Measurements from ENCODE around the gene SGTA. TPM values are rescaled to one million over a fixed set of nuclear protein-coding genes. Genes with fewer than 3 reads are reported as not detected.
"Not testable (repeated sequence)": the region's sequence is repeated elsewhere in the genome, so short reads cannot be mapped to it uniquely, and the experiment has no call there.

SGTA gene
- total RNA-seq, 1 donor from 2014 or later = 45.7 TPM

DNA sequence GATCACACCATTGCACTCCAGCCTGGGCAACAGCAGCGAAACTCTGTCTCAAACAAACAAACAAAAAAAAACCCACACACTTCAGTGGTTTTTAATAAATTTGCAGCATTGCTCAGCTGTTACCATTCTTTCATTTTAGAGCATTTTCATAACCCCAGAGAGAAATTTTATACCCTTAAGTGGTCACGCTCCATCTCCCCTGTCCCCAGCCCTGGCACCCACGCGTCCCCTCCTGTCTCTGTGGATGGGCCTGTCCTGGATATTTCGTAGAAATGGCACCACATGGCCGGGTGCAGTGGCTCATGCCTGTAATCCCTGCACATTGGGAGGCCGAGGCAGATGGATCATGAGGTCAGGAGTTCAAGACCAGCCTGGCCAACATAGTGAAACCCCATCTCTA, 10.1 kb upstream of the SGTA start:
- no peak for DNase-seq (ENCODE audit: low spot score)

DNA sequence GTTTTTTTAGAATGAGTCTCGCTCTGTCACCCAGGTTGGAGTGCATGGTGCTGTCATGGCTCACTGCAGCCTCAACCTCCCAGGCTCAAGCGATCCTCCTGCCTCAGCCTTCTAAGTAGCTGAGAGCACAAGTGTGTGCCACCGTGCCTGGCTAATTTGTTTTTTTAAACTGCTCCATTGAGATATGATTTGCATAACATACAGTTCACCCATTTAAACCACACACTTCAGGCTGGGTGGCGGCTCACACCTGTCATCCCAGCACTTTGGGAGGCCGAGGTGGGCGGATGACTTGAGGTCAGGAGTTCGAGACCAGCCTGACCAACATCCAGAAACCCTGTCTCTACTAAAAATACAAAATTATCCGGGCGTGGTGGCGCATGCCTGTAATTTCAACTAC, 9.6 kb upstream of the SGTA start:
- not testable (repeated sequence) for DNase-seq (ENCODE audit: low spot score)

DNA sequence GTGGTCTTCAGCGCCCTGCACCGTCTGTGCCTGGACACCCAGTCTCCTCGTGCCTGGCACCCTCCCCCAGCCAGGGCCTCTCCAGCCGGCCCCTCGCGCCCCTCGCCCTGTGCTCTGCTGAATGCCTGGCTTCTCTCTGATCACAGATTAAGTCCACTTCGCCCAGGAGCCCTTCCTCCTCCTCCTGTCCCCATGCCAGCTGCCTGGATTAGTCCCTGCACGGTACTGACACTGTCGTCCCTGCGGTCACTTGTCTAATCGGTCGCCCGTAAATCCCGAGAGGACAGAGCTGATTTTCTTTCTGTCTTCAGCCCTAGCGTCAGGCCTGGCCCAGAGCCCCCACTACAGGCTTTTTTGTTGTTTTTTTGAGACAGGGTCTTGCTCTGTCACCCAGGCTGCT, 8.8 kb upstream of the SGTA start:
- no peak for DNase-seq (ENCODE audit: low spot score)

DNA sequence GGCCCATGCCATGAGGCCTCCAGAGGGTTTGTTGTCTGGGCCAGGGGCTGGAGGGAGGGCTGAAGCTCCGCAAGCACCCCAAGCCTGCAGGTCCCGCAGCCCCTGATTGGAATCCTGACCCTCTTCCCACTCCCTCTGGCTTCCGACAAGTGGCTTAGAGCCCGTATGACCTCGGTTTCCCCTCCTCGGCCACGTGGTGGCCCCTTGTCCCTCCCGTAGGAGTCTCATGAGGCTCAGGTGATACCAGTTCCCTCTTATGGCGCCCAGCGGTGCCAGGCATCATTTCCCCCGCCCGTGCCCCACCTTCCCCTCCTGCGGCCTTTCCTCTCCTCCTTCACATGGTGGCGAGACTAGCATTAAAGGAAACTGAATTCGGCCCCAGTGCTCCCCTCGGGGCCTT, 8.4 kb upstream of the SGTA start:
- no peak for DNase-seq (ENCODE audit: low spot score)

DNA sequence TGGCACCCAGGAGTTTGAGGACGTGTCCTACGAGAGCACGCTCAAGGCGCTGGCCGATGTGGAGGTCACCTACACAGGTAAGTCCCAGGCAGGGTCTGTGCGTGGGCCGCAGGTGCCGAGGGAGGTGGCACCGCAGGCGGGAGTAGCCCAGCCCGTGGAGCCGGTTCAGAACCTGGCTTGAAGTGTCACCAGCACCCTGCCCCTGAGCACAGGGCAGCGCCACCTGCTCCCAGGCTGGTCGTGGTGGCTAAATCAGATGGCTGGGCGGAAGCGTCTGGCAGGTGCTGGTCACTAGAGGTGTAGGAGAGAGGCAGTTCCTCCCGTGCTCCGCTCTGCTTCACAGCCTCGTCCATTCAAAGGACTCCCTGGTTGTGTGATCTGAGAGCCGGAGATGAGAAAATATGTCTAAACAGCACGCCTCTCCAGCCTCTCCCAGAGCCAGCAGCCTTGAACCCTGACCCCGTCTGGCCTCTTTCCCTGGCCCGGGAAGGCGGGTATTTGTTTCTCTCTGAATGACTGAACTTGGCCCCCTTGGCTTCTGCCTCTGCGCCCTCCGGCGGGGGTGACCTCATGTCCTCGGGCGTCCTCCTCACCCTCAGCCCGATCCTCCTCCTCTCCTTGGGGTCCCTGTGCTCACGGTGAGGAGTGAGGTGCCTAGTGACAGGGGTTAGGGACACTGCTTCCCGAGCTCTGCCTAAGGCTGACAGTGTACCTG, 7.6 kb upstream of the SGTA start:
- no peak for DNase-seq (ENCODE audit: low spot score)

DNA sequence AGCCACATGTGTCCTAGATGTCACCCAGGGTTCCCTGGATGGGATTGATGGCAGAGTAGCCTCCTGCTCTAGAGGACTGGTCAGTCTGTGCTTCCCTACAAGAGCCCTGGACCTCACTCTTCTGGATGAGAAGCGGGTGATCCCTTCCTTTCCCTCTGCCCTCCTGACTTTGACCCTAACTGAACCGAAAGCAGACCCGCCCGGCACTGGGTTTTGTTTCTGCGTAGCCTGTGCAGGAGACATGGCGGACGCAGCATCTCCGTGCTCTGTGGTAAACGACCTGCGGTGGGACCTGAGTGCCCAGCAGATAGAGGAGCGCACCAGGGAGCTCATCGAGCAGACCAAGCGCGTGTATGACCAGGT, 7.1 kb upstream of the SGTA start:
- DNase-seq (ENCODE audit: low spot score) = no peak

DNA sequence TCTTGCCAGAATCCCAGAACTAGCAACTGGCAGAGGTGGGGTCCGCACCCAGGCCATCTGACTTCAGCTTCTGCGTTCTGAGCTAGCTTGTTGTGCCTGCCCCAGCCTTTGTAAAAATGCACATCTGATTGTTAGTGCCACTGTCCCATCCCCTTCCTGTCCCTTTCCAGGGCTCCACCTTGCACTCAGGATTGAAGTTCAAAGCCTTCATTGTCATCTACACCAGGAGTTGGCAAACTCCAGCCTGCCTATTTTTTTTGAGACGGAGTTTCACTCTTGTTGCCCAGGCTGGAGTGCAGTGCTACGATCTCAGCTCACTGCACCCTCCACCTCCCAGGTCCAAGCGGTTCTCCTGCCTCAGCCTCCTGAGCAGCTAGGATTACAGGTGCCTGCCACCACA, 5.2 kb upstream of the SGTA start:
- DNase-seq (ENCODE audit: low spot score) = no peak

DNA sequence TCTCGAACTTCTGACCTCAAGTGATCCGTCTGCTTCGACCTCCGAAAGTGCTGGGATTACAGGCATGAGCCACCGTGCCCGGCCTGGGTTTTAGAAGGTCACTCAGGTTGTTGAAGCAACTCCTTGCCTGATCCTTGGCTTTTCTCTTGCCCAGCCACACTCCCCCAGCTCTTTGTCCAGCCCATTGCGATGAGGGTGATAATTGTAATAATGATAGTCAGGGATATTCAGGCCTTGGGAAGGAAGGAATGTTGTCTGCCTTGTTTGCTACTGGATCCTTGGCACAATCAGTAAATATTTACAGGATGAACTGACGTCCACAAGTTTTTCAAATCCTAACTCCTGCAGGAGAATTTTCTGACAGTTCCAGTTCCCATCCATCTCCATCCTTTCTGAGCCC, 4.0 kb upstream of the SGTA start:
- no peak for DNase-seq (ENCODE audit: low spot score)

DNA sequence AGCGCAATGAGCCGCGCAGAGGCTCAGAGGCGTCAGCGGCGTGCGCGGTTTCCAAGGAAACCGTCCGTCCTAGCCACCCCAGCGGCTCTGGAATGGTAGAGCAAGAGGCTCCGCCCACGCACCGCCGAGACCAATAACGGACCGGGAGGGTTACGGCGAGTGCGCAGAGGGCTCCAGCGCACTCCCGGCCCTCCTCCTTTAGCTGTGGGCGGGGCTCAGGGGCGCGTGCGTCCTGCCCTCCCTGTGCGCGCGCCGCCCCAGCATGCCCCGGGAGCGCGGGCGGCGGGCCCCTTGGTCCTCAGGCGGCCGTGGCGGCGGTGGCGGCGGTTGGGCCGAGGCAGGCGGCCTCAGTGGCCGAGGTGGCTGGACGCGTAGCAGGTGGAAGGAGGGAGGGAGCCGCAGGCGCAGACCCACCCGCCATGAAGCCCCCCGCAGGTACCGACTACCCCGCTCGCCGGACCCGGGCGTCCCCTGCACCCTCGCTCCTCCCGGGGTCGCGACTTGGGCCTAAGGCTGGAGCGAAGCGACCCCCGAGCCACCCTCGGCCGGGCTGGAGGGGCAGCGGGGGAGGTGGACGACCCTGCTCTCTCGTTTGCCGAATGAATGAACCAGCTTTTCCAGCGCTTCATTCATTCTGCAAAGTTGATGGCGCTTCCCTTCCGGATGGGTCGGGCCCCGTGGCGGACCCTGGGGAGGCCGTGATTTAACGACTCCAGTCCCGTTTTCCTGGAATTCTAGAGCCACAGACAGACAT, 2.3 kb upstream of the SGTA start, which contains the start of gene THOP1:
Gene THOP1, plus strand, starts transcription at position 260 of the 754 bp plus-strand sequence. Its CDS starts 160 bp downstream, at position 420.
- DNase-seq (ENCODE audit: low spot score) = peak; percentile 97

DNA sequence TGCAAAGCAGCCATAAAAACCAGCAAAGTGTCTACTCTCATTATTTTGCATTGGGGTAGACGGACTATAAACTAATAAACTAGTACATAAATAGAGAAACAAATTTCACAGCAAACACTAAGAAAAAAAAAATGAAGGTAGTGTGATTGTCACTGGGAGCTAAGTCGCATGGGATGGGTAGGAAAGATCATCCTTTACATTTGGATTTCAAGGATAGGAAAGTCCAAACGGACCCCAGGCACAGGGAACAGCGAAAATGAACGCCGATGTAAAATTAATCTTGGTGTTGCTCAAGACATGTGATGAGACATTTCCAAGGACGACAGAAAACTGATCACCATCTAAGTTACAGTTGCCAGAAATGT, 690 bp upstream of the SGTA start:
- no peak for DNase-seq (ENCODE audit: low spot score)

DNA sequence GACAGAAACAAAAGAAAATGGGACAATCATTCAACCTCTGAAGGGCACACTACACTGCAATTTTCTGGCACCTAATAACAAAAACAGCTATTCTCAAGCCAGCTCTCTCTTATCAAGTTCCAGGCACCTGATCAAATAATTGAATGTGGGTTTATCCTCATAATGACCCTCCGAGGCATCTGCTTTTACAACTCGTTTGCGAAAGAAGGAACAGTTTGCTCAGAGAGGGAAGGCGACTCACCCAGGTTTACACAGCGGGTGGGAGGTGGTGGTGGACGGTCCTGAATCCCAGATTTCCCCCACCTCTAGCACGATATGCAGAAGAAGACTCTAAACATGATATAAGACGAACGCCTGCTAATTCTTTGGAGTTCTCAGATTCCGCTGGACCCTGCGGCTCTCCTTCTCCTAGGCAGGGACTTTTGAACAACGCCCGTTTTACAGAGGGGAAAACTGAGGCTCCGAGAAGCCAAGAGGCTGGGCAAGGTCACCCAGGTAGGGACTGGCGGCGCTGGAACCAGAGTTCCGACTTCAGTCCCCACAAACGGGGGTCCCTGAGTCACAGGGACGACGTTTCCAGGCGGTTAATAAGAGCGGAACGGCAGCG, 641 bp downstream of the SGTA start:
- DNase-seq (ENCODE audit: low spot score) = no peak

DNA sequence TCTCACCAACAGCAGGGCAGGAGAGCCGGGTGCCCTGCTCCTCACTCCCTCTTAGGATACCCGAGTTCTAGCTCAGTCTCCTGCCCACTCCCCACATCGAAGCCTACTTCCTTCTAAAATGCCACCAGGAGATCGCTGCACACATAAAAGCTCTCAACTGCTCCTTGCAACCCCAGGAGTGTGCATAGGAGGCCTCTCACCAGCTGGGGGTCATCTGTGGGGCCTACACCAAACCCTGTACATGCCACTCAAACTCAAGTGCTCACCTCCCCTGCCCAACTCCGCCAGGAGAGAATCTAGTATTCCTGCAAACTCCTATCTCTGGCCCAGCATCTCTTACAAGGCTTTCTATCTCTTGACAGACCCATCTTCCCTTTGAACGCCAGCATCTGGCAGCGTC, 2.8 kb downstream of the SGTA start:
- no peak for DNase-seq (ENCODE audit: low spot score)

DNA sequence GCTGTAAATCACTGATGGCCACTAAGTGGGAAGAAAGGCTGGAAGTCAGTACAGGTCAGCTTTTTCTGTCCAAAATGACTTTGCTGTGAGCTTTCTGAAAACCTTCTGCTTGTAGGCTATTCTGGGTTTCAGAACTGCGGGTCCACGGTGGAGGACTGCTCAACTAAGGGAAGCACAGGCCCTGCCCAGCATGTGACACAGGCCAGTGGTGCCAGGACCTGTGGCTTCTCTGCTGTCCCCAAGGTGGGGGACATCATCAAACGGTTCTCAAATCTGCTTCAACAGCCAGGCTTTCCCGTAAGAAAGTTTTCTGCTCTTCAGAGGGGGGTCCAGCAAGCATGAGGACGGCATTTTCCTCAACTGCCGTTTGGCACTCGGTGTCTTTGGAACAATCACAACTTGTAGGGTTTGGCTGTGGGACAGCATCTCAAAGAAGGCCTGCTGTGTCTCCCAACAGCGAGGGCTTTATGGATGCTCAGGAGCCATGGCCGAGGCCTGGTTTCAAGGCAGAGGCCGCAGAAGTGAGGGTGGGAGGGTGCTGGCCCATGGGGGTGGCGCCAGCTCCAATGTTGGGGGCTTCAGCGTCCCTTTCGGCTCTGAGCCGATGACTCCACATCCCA, 3.8 kb downstream of the SGTA start:
- DNase-seq (ENCODE audit: low spot score) = no peak

DNA sequence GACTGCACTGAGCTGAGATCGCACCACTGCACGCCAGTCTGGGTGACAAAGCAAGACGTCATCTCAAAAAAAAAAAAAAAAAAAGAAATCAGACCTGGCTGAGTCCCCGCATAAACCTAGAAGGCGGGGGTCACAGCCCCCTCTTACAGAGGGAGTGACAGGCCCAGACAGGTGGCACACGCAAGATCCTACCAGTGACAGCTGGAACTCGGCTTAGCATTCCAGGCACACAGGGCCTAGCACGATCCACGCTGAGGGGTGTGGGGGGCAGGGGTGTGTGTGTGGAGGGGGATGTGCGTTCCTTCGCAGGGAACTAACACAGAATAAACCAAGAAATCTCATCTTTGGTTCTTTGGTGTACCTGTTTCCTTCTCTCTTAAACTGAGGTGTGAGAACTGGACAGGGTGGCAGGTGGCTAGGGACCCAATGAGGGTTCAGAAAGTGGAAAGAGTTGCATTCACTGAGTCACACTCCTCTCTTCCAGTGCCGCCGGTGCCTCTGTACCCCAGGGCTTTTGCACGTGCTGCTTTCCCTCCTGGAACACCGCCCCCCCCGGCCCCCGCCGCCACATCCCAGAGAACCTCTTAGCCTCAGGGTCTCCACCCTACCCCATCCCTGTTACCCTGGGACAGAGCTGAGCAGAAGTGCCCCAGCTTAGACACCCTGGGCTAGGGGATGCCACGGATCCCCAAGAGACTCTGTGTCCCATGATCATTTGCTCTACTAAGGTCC, 5.0 kb downstream of the SGTA start:
- no peak for DNase-seq (ENCODE audit: low spot score)

DNA sequence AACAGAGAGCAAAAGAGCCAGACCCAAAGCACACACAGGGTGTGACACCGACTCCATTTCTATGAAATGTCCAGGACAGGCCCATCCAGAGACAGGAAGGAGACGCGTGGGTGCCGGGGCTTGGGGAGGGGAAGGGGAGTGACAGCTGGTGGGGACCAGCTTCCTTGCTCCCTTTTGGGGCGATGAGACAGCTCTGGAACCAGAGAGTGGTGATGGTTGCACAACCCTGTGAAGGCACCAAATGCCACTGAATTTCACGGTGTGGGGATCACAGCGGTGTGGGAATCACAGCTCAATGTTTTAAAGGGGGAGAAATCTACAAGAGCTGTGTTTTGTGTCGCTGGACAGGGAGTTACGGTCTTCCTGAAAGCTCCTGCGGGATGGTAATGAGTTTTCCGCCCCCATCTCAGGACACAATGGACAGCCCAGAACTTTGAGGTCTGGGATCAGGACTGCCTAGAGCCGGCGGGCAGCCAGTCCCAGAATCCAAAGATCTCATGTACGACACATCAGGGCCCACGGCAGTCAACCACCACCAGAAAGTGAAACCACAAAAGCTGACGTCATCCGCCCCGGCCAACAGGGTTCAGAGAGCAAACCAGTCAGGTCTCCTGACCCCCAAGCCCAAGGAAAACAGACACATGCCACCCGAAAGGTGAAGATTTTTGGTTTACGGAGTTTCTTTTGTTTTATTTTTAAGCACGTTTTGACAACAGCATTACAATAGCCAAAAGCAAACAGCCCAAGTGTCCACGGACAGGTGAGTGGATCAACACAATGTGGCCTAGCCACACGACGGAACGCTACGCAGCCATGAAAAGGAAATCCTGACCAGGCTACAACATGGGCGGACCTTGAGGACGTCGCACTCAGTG, 7.3 kb downstream of the SGTA start:
- DNase-seq (ENCODE audit: low spot score) = no peak

DNA sequence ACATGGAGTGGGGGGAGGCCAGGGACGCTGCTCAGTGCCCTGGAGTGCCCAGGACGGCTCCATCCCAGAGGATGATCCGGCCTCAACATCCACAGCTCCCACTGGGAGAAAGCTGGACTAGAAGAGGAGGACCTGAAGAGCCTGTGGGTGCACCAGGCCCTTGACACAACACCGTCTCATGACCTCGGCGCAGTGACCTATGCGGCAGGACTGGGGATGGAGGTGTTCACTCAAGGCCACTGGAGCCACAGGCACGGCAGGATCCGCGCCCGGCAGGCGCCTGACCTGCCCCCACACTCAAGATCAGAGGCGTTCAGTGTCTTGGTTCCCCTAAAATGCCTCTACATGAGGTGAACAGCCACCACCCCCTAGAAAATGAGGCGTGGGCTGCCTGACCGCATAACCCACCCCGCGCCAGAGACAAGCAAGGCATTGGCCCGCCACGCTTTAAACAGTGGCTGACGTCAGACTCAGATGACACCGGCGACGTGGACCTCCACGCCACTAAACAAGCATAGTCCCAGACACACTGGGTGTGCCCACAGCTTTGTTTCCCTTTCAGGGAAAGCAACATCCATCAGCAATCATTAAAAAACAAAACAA, 8.0 kb downstream of the SGTA start:
- no peak for DNase-seq (ENCODE audit: low spot score)

DNA sequence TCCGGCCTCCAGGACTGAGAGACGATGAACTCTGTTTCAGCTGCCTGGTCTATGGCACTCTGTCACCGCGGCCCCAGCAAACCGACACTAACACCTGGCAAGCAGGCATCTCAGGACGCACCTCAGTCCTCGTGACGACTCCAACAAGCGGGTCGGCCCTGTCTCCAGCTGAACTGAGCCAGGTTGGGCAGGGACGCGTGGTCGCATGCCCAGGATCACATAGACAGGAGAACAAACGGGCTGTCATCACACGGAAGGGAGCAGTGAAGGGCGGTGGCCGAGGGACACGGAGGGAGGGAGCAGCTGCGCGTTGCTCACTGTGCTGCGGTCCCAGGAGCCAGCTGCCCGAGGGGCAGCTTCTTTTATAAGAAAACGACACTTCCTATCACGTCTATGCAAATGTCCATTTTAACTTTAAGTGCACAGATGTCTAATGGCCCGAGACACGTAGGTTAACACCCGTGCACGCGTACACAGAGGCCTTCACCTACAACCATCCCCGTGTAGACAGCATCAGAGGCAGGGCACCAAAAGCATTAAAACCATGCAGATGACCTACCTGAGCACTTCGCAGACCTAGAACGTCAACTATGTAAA, 8.9 kb downstream of the SGTA start:
- no peak for DNase-seq (ENCODE audit: low spot score)

DNA sequence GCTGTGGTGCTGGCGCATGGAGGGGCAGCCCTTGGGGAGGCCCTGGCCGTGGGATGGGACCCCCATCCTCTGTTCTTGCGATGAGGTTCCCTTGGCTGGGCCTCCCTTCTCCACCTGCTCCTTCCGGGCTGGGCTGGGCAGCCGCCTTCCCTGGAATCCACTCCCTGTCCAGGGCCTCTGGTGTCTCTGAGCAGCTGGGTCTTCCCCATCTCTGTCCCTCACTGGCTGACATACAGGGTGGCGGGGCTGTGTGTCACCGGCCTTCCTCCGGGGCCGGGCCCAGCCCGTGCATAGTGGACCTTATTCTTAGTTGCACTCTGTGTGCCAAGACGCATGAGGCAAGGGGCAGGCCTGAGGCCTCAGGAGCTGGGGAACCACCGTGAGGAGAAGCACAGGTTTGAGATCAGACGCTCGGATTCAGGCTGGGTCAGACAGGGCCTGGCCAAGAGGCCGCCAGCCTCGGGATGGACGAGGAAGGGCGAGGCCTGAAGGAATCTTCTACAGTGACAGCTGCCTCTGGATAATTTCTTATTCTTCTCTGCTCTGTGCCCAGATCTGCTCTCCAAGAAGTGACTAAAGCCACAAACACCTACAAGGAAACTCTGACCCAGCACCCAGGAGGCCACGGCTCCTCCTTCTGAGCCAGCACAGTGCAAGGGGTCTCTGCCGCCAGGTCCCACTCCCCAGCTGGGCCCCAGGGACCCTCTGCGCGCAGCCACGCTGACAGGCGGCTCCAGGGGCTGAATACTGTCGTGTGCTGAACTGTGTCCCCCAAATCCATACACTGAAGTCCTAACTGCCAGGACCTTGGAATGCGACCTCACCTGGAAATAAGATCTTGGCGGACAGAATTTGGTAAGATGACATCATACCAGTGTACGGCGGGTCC, 11.0 kb downstream of the SGTA start:
- no peak for DNase-seq (ENCODE audit: low spot score)
